Vagina (tissue), 2 donors: ENCODE measurements around the gene SMG9.

Experiments
- CTCF ChIP-seq, 3 experiments: fragments of 450-650 bp in 2 of 3; fragments of 200-600 bp in 1 of 3; sonication (generic) in 1 of 3; IDR thresholded peaks; one replicate each; pipeline ENCODE4 v1.5.1; 2017 to 2019; ENCODE audit warnings: antibody characterized with exemption in 3 of 3, mild to moderate bottlenecking in 2 of 3, moderate library complexity in 2 of 3
- POLR2AphosphoS5 ChIP-seq, 2 donors: sonication (generic); formaldehyde crosslinking; IDR thresholded peaks; one replicate each; pipeline ENCODE4 v1.9.0; 2017; ENCODE audit warnings: antibody characterized with exemption in 2 of 2, mild to moderate bottlenecking in 2 of 2, low read depth in 1 of 2; ENCODE audit not compliant: insufficient read depth in 1 of 2

DNA sequence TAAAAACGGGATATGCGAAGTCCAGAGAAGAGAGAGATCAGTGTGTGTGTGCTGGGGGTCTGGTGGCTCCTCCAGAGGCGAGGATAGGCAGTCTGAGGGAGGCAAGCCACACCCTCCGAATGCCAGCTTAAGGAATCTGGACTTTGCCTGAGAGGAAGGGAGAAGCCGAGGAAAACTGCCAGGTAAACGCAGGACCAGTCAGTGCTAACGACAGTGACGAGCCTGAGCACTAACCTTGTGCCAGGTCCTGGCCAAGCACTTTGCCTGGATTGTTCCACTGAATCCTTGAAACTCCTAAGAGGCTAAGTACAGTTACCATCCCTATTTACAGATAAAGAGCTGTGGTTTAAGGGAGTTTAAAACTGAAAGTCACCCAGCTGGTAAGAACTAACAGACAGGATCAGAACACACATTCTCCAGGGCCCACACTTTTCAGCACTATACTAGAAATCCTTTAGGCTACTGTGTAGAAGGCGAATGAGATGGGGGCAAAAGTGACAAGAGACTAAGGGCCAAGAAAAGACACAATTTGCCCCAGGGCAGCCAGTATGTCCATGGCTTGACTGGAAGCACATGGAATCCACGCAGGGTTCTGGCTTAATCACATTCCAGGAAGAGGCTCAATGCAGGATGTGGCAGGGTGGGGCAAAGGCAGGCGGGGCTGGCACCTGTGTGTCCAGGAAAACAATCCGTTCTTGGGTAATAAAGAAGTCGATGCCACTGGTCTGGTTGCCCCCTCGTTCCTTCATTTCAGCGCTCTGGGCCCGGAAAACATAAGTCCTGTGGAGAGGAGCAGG, 15.1 kb downstream of the SMG9 start:
- TF ChIP-seq CTCF (IDR thresholded peaks at IDR 0.05), result no peak
- peak in 1 of 2 donors; percentile 26 for TF ChIP-seq POLR2AphosphoS5 (IDR thresholded peaks at IDR 0.05; ENCODE audit: insufficient read depth in 1 of 2, low read depth in 1 of 2)
